ENCODE results near the gene ESYT3.

ESYT3 gene

DNA sequence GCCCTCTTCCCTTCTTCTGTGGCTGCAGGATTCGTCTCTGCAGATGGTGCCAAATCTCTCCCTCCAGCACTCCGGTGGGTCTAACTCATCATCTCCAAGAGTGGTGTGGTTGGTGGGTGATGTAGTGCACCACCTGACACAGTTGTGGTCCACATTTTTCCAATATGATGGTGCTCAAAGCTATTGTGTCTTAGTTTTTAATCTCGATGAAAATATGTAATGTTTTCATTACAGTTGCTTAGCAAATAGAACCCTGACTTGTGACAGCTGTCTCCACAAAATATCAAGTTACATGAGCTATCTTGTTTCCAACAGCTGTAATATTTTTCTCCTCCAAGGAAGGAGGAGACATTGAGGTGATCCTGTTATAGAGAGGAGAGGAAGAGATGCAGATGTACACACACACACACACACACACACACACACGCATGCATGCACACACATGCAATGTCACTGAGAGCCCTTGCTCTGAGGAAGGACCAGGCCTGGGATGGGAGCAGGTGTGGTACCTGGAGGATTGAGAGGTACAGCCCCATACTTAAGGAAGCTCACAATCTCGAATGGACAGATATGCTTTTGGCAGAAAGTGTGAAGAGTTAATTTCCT lies 15.7 kb upstream of the ESYT3 start:
- H3K4me3 ChIP-seq (replicated peaks; ENCODE audit: insufficient read depth, low read length), result no peak overlapping the region
- TF ChIP-seq, protein P1, sequence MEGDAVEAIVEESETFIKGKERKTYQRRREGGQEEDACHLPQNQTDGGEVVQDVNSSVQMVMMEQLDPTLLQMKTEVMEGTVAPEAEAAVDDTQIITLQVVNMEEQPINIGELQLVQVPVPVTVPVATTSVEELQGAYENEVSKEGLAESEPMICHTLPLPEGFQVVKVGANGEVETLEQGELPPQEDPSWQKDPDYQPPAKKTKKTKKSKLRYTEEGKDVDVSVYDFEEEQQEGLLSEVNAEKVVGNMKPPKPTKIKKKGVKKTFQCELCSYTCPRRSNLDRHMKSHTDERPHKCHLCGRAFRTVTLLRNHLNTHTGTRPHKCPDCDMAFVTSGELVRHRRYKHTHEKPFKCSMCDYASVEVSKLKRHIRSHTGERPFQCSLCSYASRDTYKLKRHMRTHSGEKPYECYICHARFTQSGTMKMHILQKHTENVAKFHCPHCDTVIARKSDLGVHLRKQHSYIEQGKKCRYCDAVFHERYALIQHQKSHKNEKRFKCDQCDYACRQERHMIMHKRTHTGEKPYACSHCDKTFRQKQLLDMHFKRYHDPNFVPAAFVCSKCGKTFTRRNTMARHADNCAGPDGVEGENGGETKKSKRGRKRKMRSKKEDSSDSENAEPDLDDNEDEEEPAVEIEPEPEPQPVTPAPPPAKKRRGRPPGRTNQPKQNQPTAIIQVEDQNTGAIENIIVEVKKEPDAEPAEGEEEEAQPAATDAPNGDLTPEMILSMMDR (IDR thresholded peaks at IDR 0.05; ENCODE audit: insufficient read depth, low read length), result no peak
- TF ChIP-seq POLR2AphosphoS5 (IDR thresholded peaks at IDR 0.05; ENCODE audit: low read depth) (no peak), SPI1 (IDR thresholded peaks at IDR 0.05; ENCODE audit: borderline replicate concordance, low read depth) (no peak), GABPA (IDR thresholded peaks at IDR 0.05; ENCODE audit: low read depth) (no peak)
- TF ChIP-seq, protein P2, sequence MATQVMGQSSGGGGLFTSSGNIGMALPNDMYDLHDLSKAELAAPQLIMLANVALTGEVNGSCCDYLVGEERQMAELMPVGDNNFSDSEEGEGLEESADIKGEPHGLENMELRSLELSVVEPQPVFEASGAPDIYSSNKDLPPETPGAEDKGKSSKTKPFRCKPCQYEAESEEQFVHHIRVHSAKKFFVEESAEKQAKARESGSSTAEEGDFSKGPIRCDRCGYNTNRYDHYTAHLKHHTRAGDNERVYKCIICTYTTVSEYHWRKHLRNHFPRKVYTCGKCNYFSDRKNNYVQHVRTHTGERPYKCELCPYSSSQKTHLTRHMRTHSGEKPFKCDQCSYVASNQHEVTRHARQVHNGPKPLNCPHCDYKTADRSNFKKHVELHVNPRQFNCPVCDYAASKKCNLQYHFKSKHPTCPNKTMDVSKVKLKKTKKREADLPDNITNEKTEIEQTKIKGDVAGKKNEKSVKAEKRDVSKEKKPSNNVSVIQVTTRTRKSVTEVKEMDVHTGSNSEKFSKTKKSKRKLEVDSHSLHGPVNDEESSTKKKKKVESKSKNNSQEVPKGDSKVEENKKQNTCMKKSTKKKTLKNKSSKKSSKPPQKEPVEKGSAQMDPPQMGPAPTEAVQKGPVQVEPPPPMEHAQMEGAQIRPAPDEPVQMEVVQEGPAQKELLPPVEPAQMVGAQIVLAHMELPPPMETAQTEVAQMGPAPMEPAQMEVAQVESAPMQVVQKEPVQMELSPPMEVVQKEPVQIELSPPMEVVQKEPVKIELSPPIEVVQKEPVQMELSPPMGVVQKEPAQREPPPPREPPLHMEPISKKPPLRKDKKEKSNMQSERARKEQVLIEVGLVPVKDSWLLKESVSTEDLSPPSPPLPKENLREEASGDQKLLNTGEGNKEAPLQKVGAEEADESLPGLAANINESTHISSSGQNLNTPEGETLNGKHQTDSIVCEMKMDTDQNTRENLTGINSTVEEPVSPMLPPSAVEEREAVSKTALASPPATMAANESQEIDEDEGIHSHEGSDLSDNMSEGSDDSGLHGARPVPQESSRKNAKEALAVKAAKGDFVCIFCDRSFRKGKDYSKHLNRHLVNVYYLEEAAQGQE (IDR thresholded peaks at IDR 0.05; ENCODE audit: insufficient replicate concordance, low read depth), result no peak
- H3K27ac ChIP-seq (replicated peaks), result no peak overlapping the region
- H3K27me3 ChIP-seq (ENCODE audit: insufficient read depth, poor library complexity, severe bottlenecking), result no peaks in the 10 kb centered on the region
- DNase-seq (ENCODE audit: low read depth in 1 of 2, low spot score in 1 of 2), result no peak

DNA sequence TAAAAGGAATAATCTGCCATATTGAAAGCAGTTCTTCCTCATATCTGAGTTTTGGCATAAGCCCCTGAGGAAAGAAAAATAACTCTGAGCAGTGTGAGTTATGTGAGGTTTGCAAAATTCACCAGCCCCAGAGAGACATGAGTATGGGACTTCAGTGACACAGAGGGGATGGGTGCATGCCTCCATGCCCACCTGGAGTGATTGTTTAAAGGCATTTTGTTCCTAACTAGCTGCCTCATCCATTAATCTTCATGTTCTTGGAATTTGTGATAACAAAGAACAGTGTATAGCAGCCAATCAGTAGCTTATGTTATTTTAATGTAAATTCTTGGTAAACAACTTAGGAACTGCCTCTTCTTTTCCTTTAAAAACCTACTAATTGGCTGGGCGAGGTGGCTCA lies 11.1 kb upstream of the ESYT3 start:
- DNase-seq (ENCODE audit: low read depth in 1 of 2, low spot score in 1 of 2), result no peak
- no peaks in the 10 kb centered on the region for H3K27me3 ChIP-seq (ENCODE audit: insufficient read depth, poor library complexity, severe bottlenecking)
- no peak overlapping the region for H3K4me3 ChIP-seq (replicated peaks; ENCODE audit: insufficient read depth, low read length)
- no peak overlapping the region for H3K27ac ChIP-seq (replicated peaks)
- no peak for TF ChIP-seq SPI1 (IDR thresholded peaks at IDR 0.05; ENCODE audit: borderline replicate concordance, low read depth)
- no peak for TF ChIP-seq GABPA (IDR thresholded peaks at IDR 0.05; ENCODE audit: low read depth)
- no peak for TF ChIP-seq POLR2AphosphoS5 (IDR thresholded peaks at IDR 0.05; ENCODE audit: low read depth)
- TF ChIP-seq, protein P1 (IDR thresholded peaks at IDR 0.05; ENCODE audit: insufficient read depth, low read length), result no peak
- TF ChIP-seq, protein P2 (IDR thresholded peaks at IDR 0.05; ENCODE audit: insufficient replicate concordance, low read depth), result no peak

DNA sequence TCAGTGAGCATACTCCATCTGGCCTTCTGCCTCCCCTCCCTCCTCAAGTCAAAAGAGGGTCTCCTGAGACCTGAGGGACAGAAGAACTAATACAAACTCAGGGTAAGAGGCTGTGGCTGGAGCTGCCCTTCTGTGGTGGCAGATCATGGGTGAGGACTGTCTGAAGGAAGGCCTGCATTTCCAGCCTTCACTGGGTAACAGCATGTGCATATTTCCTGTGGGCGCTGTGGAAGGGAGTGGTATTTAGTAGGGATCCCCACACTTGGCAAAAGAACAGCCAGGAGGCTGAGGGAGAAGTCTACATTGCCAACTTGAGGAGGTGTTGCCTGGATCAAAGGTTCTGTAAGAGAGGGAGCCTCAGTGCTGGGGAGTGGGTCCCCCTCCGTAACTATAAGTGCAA lies 10.1 kb upstream of the ESYT3 start:
- Histone ChIP-seq H3K4me3 (replicated peaks; ENCODE audit: insufficient read depth, low read length) (no peak overlapping the region), H3K27ac (replicated peaks) (no peak overlapping the region), H3K27me3 (ENCODE audit: insufficient read depth, poor library complexity, severe bottlenecking) (peaks cover 4% of the 10 kb centered on the region)
- TF ChIP-seq GABPA (IDR thresholded peaks at IDR 0.05; ENCODE audit: low read depth) (no peak), SPI1 (IDR thresholded peaks at IDR 0.05; ENCODE audit: borderline replicate concordance, low read depth) (no peak), POLR2AphosphoS5 (IDR thresholded peaks at IDR 0.05; ENCODE audit: low read depth) (no peak)
- TF ChIP-seq, protein P2 (IDR thresholded peaks at IDR 0.05; ENCODE audit: insufficient replicate concordance, low read depth), result no peak
- TF ChIP-seq, protein P1 (IDR thresholded peaks at IDR 0.05; ENCODE audit: insufficient read depth, low read length), result no peak
- no peak for DNase-seq (ENCODE audit: low read depth in 1 of 2, low spot score in 1 of 2)

All from HL-60 (cell line).